ENCODE measurements around the gene CFAP299.

The CFAP299 gene

GRCh38 chr4:80382090-80382832 lies 46.7 kb downstream of the CFAP299 start:
- DNase-seq: no peak
- in situ Hi-C loops (cut with MboI; ENCODE audit: low pct_unique_long_range_greater_than_20kb, low sequenced_read_pairs): no loop called here

- in situ Hi-C loops (cut with MboI; ENCODE audit: low pct_unique_long_range_greater_than_20kb, low sequenced_read_pairs): no loop called here
- no peak for DNase-seq
Observed at GRCh38 chr4:80385397-80386280, 50.1 kb downstream of the CFAP299 start.

GRCh38 chr4:80386281-80386886 lies 50.9 kb downstream of the CFAP299 start:
- DNase-seq: no peak
- in situ Hi-C loops (cut with MboI; ENCODE audit: low pct_unique_long_range_greater_than_20kb, low sequenced_read_pairs): no loop called here

GRCh38 chr4:80387390-80388283 lies 52.1 kb downstream of the CFAP299 start:
- in situ Hi-C loops (cut with MboI; ENCODE audit: low pct_unique_long_range_greater_than_20kb, low sequenced_read_pairs): no loop called here
- DNase-seq: no peak

- in situ Hi-C loops (cut with MboI; ENCODE audit: low pct_unique_long_range_greater_than_20kb, low sequenced_read_pairs): no loop called here
- no peak for DNase-seq
Observed at GRCh38 chr4:80388284-80388607, 52.7 kb downstream of the CFAP299 start.

GRCh38 chr4:80390178-80390577 lies 54.6 kb downstream of the CFAP299 start:
- no peak for DNase-seq
- in situ Hi-C loops (cut with MboI; ENCODE audit: low pct_unique_long_range_greater_than_20kb, low sequenced_read_pairs): no loop called here

- in situ Hi-C loops (cut with MboI; ENCODE audit: low pct_unique_long_range_greater_than_20kb, low sequenced_read_pairs): no loop called here
- no peak for DNase-seq
Observed at GRCh38 chr4:80393246-80393969, 57.9 kb downstream of the CFAP299 start.

GRCh38 chr4:80393970-80394250 lies 58.4 kb downstream of the CFAP299 start:
- in situ Hi-C loops (cut with MboI; ENCODE audit: low pct_unique_long_range_greater_than_20kb, low sequenced_read_pairs): no loop called here
- DNase-seq: no peak

- in situ Hi-C loops (cut with MboI; ENCODE audit: low pct_unique_long_range_greater_than_20kb, low sequenced_read_pairs): no loop called here
- DNase-seq: no peak
Observed at GRCh38 chr4:80407246-80407645, 71.7 kb downstream of the CFAP299 start.

- in situ Hi-C loops (cut with MboI; ENCODE audit: low pct_unique_long_range_greater_than_20kb, low sequenced_read_pairs): no loop called here
- DNase-seq: no peak
Observed at GRCh38 chr4:80409809-80410208, 74.3 kb downstream of the CFAP299 start.

GRCh38 chr4:80412322-80412721 lies 76.8 kb downstream of the CFAP299 start:
- no peak for DNase-seq
- in situ Hi-C loops (cut with MboI; ENCODE audit: low pct_unique_long_range_greater_than_20kb, low sequenced_read_pairs): no loop called here

- in situ Hi-C loops (cut with MboI; ENCODE audit: low pct_unique_long_range_greater_than_20kb, low sequenced_read_pairs): no loop called here
- DNase-seq: no peak
Observed at GRCh38 chr4:80413086-80413485, 77.6 kb downstream of the CFAP299 start.

GRCh38 chr4:80417019-80417418 lies 81.5 kb downstream of the CFAP299 start:
- in situ Hi-C loops (cut with MboI; ENCODE audit: low pct_unique_long_range_greater_than_20kb, low sequenced_read_pairs): no loop called here
- no peak for DNase-seq

GRCh38 chr4:80419946-80420345 lies 84.4 kb downstream of the CFAP299 start:
- DNase-seq: no peak
- in situ Hi-C loops (cut with MboI; ENCODE audit: low pct_unique_long_range_greater_than_20kb, low sequenced_read_pairs): no loop called here

- DNase-seq: no peak
- in situ Hi-C loops (cut with MboI; ENCODE audit: low pct_unique_long_range_greater_than_20kb, low sequenced_read_pairs): no loop called here
Observed at GRCh38 chr4:80420638-80421037, 85.1 kb downstream of the CFAP299 start.

- in situ Hi-C loops (cut with MboI; ENCODE audit: low pct_unique_long_range_greater_than_20kb, low sequenced_read_pairs): no loop called here
- DNase-seq: no peak
Observed at GRCh38 chr4:80422727-80423404, 87.3 kb downstream of the CFAP299 start.

- no peak for DNase-seq
- in situ Hi-C loops (cut with MboI; ENCODE audit: low pct_unique_long_range_greater_than_20kb, low sequenced_read_pairs): no loop called here
Observed at GRCh38 chr4:80423553-80424224, 88.2 kb downstream of the CFAP299 start.

GRCh38 chr4:80424225-80424581 lies 88.7 kb downstream of the CFAP299 start:
- in situ Hi-C loops (cut with MboI; ENCODE audit: low pct_unique_long_range_greater_than_20kb, low sequenced_read_pairs): no loop called here
- DNase-seq: no peak
